HG02571 (cell line): ENCODE data around the gene DSG2.

Experiments
- ATAC-seq: cut with Tn5 transposase; IDR thresholded peaks from one replicate; pipeline ENCODE4 v1.9.1; 2021; ENCODE audit warnings: mild to moderate bottlenecking, moderate library complexity; ENCODE audit not compliant: unreplicated experiment

The DSG2 gene

DNA sequence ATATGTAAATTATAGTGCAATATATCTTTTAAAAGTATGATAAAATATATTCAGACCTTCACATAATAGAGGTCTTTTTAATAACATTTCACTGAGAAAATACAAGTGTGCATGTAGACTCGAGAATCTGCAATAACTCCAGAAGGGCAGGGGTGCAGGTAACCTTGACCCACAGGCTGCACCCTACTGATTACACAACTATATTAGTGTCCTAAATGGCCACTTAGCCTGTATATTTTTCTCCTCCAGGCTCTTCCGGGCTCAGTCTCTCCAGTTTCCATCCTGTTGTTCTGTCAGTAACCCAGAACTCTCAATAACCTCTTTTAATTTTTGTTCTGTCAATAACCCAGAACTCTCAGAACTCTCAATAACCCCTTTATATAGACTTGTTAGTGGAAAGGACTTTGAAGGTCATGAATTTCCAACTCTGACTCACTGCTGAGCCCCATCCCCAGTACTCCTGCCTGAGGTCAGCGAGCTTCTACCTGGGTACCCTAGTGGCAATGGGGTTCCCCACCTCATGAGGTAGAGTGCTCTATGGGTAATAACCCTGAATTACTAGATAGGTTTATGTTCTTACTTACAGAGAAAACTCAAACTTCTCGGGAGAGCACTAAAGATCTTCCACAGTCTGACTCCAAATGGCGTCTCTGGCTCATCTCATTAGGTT is 85.3 kb downstream of the DSG2 start:
- no peak for ATAC-seq

GRCh38 chr18:31585991-31586390 is 88.0 kb downstream of the DSG2 start:
- no peak for ATAC-seq

DNA sequence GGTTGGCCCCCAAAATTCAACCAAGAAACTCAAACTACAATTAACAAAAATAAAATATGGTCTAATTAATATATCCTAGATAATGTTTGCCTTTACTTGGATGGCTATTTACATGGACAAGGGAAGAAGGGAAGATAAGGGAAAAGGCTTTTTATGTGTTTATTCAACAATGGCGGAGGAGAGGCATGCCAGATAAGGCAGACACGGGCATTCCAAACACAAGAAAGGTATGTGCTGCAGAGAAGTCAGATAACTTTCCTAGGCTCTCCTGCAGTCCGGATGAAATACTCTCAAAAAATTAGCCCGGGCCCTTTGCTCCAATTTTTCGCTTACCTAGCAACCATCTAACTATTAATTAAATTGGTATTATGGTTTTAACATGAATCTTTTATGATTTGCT is 88.6 kb downstream of the DSG2 start:
- no peak for ATAC-seq

GRCh38 chr18:31587529-31587928 is 89.6 kb downstream of the DSG2 start:
- ATAC-seq, result no peak

DNA sequence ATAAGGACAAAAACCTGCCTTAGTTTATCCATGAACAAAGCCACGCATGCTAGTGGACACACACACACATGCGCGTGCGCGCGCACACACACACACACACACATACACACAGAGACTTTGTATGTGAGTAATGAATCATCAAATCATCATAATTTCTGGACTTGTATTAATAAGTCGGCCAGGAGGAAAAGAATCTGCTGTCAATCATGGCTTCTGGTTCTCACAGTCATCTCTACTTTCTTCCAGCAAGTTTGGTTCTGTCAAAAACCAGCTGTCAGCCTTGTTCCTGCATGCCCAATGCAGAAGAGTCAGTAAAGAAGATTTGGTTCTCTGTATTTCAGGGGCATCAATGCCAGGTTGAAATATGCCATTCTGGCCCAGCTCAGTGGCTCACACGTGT is 92.6 kb downstream of the DSG2 start:
- ATAC-seq, result no peak

- ATAC-seq, result no peak
Observed at GRCh38 chr18:31591113-31591512, 93.1 kb downstream of the DSG2 start.

GRCh38 chr18:31591628-31592027 is 93.7 kb downstream of the DSG2 start, which contains the start of gene TTR:
TSS of gene TTR (plus strand) at chr18:31591877. CDS start at chr18:31591903, 26 bp downstream.
- ATAC-seq, result no peak

- no peak for ATAC-seq
Observed at GRCh38 chr18:31592506-31593157, 94.7 kb downstream of the DSG2 start.

DNA sequence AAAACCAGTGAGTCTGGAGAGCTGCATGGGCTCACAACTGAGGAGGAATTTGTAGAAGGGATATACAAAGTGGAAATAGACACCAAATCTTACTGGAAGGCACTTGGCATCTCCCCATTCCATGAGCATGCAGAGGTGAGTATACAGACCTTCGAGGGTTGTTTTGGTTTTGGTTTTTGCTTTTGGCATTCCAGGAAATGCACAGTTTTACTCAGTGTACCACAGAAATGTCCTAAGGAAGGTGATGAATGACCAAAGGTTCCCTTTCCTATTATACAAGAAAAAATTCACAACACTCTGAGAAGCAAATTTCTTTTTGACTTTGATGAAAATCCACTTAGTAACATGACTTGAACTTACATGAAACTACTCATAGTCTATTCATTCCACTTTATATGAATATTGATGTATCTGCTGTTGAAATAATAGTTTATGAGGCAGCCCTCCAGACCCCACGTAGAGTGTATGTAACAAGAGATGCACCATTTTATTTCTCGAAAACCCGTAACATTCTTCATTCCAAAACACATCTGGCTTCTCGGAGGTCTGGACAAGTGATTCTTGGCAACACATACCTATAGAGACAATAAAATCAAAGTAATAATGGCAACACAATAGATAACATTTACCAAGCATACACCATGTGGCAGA is 97.3 kb downstream of the DSG2 start:
- ATAC-seq, result no peak

- no peak for ATAC-seq
Observed at GRCh38 chr18:31596081-31596872, 98.3 kb downstream of the DSG2 start.

DNA sequence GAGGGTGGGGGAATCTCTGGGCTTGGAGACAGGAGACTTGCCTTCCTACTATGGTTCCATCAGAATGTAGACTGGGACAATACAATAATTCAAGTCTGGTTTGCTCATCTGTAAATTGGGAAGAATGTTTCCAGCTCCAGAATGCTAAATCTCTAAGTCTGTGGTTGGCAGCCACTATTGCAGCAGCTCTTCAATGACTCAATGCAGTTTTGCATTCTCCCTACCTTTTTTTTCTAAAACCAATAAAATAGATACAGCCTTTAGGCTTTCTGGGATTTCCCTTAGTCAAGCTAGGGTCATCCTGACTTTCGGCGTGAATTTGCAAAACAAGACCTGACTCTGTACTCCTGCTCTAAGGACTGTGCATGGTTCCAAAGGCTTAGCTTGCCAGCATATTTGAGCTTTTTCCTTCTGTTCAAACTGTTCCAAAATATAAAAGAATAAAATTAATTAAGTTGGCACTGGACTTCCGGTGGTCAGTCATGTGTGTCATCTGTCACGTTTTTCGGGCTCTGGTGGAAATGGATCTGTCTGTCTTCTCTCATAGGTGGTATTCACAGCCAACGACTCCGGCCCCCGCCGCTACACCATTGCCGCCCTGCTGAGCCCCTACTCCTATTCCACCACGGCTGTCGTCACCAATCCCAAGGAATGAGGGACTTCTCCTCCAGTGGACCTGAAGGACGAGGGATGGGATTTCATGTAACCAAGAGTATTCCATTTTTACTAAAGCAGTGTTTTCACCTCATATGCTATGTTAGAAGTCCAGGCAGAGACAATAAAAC is 100.2 kb downstream of the DSG2 start:
- ATAC-seq, result no peak
